NT2/D1 (cell line): ENCODE data around the gene GPM6B.

Experiments used
- SUZ12 ChIP-seq: IDR thresholded peaks from 2 replicates; pipeline ENCODE4 v1.6.1; 2011; ENCODE audit not compliant: insufficient read length, insufficient read depth; ENCODE audit errors: extremely low read depth
- YY1 ChIP-seq: IDR thresholded peaks from 2 replicates; pipeline ENCODE4 v1.6.1; 2011; ENCODE audit not compliant: insufficient read length, insufficient read depth

GRCh38 chrX:13770013-13770535 lies 46.8 kb downstream of the GPM6B start:
- TF ChIP-seq SUZ12, result no peak
- TF ChIP-seq YY1, result no peak
